Neural cell (in vitro differentiated cells): ENCODE data around the gene GPBAR1.

Experiments used
- EP300 ChIP-seq: fragments of 450-650 bp; conservative IDR thresholded peaks from 2 replicates; pipeline ENCODE4 v1.6.1; 2014; ENCODE audit warnings: antibody characterized with exemption, mild to moderate bottlenecking, moderate library complexity; ENCODE audit not compliant: poor library complexity, severe bottlenecking
- POLR2AphosphoS5 ChIP-seq: IDR thresholded peaks from 2 replicates; pipeline ENCODE4 v1.6.1; 2012

DNA sequence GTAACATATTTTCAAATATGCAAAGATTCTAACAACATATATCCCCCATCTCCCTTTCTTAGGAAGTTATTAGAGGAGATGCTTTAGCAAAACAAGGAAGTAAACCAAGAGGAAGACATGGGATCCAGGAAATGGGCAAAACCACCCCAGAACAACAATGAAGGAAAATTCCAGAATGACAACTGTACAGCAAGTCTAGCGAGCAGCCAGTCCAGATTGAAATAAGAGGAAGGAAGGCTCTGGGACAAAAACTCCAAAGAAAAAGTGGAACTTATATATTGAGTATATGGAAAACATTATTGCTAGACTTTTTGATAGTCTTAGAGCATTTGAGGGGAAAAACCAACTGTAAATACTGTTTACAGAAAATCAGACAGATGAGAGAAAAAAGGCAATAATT lies 46.7 kb upstream of the GPBAR1 start:
- no peak for TF ChIP-seq POLR2AphosphoS5
- no peak for TF ChIP-seq EP300
